Gastroesophageal sphincter (tissue), 3 donors: ENCODE results near the gene WNT3A.

Experiments used
- CTCF ChIP-seq, 4 experiments: fragments of 200-600 bp in 2 of 4; fragments of 450-650 bp in 2 of 4; sonication (generic) in 1 of 4; IDR thresholded peaks; one replicate each; pipeline ENCODE4 v1.5.1; 2017 to 2019; ENCODE audit warnings: antibody characterized with exemption in 4 of 4, mild to moderate bottlenecking in 2 of 4, moderate library complexity in 2 of 4
- POLR2AphosphoS5 ChIP-seq: sonication (generic); formaldehyde crosslinking; IDR thresholded peaks from one replicate; pipeline ENCODE4 v1.6.1; 2017; ENCODE audit warnings: antibody characterized with exemption

GRCh38 chr1:228107636-228108035 is 100.8 kb downstream of the WNT3A start:
- no peak for TF ChIP-seq CTCF (IDR thresholded peaks at IDR 0.05)
- no peak for TF ChIP-seq POLR2AphosphoS5
